GM23338 (cell line): Measurements from ENCODE around the gene MEMO1. TPM values are rescaled to one million over a fixed set of nuclear protein-coding genes. Genes with fewer than 3 reads are reported as not detected.

Source experiments
- ATAC-seq: fragments of 200-7000 bp; cut with Tn5 transposase; 3 replicates; pipeline ENCODE4 v1.9.1; 2020
- DNase-seq: peaks from one replicate; pipeline ENCODE4 v3.0.0-alpha.2; 2015; ENCODE audit warnings: low spot score
- H2AFZ ChIP-seq: fragments of 200-600 bp; sonication (generic); 2 replicates; pipeline ENCODE4 v1.8.0; 2016; ENCODE audit warnings: antibody characterized with exemption, mild to moderate bottlenecking, moderate library complexity
- H3F3A ChIP-seq: fragments of 200-600 bp; sonication (generic); replicated peaks from 2 replicates; pipeline ENCODE4 v1.8.0; 2017; ENCODE audit warnings: antibody characterized with exemption, mixed run types, low read depth
- H3K27ac ChIP-seq: fragments of 200-600 bp; sonication (generic); 2 replicates; pipeline ENCODE4 v1.6.1; 2016; ENCODE audit warnings: low read depth
- H3K27me3 ChIP-seq: fragments of 200-600 bp; sonication (generic); 2 replicates; pipeline ENCODE4 v1.8.0; 2016; ENCODE audit warnings: mild to moderate bottlenecking, mixed run types, moderate library complexity; ENCODE audit not compliant: insufficient read depth
- H3K36me3 ChIP-seq: fragments of 200-600 bp; sonication (generic); 2 replicates; pipeline ENCODE4 v1.8.0; 2016; ENCODE audit warnings: mild to moderate bottlenecking; ENCODE audit not compliant: insufficient read depth
- H3K4me1 ChIP-seq: fragments of 200-600 bp; sonication (generic); 2 replicates; pipeline ENCODE4 v1.8.0; 2016; ENCODE audit warnings: mild to moderate bottlenecking, moderate library complexity; ENCODE audit not compliant: insufficient read depth
- H3K4me2 ChIP-seq: fragments of 200-600 bp; sonication (generic); 2 replicates; pipeline ENCODE4 v1.7.1; 2017; ENCODE audit warnings: mixed run types
- H3K4me3 ChIP-seq: fragments of 200-600 bp; sonication (generic); 2 replicates; pipeline ENCODE4 v1.6.1; 2016; ENCODE audit warnings: mixed run types
- H3K79me2 ChIP-seq: fragments of 200-600 bp; sonication (generic); replicated peaks from 2 replicates; pipeline ENCODE4 v1.8.0; 2017; ENCODE audit warnings: mild to moderate bottlenecking; ENCODE audit not compliant: insufficient read depth
- H3K9me2 ChIP-seq: fragments of 200-600 bp; sonication (generic); 2 replicates; pipeline ENCODE4 v1.8.0; 2017; ENCODE audit not compliant: insufficient read depth
- H4K20me1 ChIP-seq: fragments of 200-600 bp; sonication (generic); replicated peaks from 2 replicates; pipeline ENCODE4 v1.8.0; 2017; ENCODE audit warnings: mild to moderate bottlenecking; ENCODE audit not compliant: insufficient read depth
- H3K27ac Mint-ChIP-seq: 2 replicates; pipeline ENCODE4 v1.8.0; 2020; ENCODE audit warnings: inconsistent platforms, mild to moderate bottlenecking, moderate library complexity, mixed read lengths
- H3K27me3 Mint-ChIP-seq: 3 replicates; pipeline ENCODE4 v1.8.0; 2022; ENCODE audit warnings: low read depth, mild to moderate bottlenecking, moderate library complexity, mixed read lengths, inconsistent platforms; ENCODE audit not compliant: insufficient read depth, poor library complexity
- H3K36me3 Mint-ChIP-seq: 3 replicates; pipeline ENCODE4 v1.8.0; 2021; ENCODE audit warnings: low read depth, mild to moderate bottlenecking, inconsistent platforms, moderate library complexity, mixed read lengths
- H3K4me1 Mint-ChIP-seq: 3 replicates; pipeline ENCODE4 v1.8.0; 2020; ENCODE audit warnings: mild to moderate bottlenecking, inconsistent platforms, mixed read lengths
- H3K4me3 Mint-ChIP-seq: 3 replicates; pipeline ENCODE4 v1.8.0; 2021; ENCODE audit warnings: moderate library complexity, mild to moderate bottlenecking, inconsistent platforms, mixed read lengths
- H3K9me3 Mint-ChIP-seq: 3 replicates; pipeline ENCODE4 v1.8.0; 2020; ENCODE audit warnings: moderate library complexity, mild to moderate bottlenecking, inconsistent platforms, mixed read lengths
- CREB1 ChIP-seq: fragments of 250-450 bp; sonication (Bioruptor Pico); IDR thresholded peaks from 2 replicates; pipeline ENCODE4 v1.5.0; 2020; ENCODE audit warnings: low read depth, mild to moderate bottlenecking, moderate library complexity
- EZH2phosphoT487 ChIP-seq: fragments of 200-600 bp; sonication (generic); IDR thresholded peaks from one replicate; pipeline ENCODE4 v1.8.1; 2018; ENCODE audit warnings: antibody characterized with exemption; ENCODE audit not compliant: unreplicated experiment
- JUNB ChIP-seq: IDR thresholded peaks from one replicate; pipeline ENCODE4 v1.6.1; 2016; ENCODE audit warnings: antibody characterized with exemption; ENCODE audit not compliant: unreplicated experiment
- STAT1 ChIP-seq: IDR thresholded peaks from one replicate; pipeline ENCODE4 v1.6.1; 2016; ENCODE audit warnings: antibody characterized with exemption; ENCODE audit not compliant: unreplicated experiment
- ZNF114 ChIP-seq: fragments of 250-450 bp; sonication (Bioruptor Pico); IDR thresholded peaks from 2 replicates; pipeline ENCODE4 v1.5.0; 2020; ENCODE audit warnings: mild to moderate bottlenecking, moderate library complexity
- ZNF462 ChIP-seq: fragments of 250-450 bp; sonication (Bioruptor Pico); IDR thresholded peaks from 2 replicates; pipeline ENCODE4 v1.5.0; 2020; ENCODE audit warnings: mild to moderate bottlenecking, moderate library complexity
- polyA plus RNA-seq: library from polyadenylated mRNA; unstranded; fragments of >200 nt; fragmentation: Nextera tagmentation; extraction: Ambion mirVana; gene quantifications from 2 replicates; pipeline ENCODE4 v1.2.1, GENCODE V29; 2016
- total RNA-seq: library from RNA; depleted of rRNA; stranded (reverse); fragments of >200 nt; shearing (Covaris generic); gene quantifications from 2 replicates; pipeline ENCODE4 v1.2.3, GENCODE V29; 2014

The MEMO1 gene
- total and polyA plus RNA-seq, 2 experiments from 2014 or later: 39.1 to 67.0 TPM

- TF ChIP-seq ZNF462 (CRISPR knock-in tag): no peak
- TF ChIP-seq CREB1 (CRISPR knock-in tag): no peak
- TF ChIP-seq JUNB: no peak
- no peak for TF ChIP-seq EZH2phosphoT487
Measured at GRCh38 chr2:32005371-32005976, 5.3 kb downstream of the MEMO1 start (continued).

GRCh38 chr2:32003791-32004190 is 7.0 kb downstream of the MEMO1 start:
- DNase-seq: no peak
- Mint-ChIP-seq H3K4me1 (peaks cover 27% of the 10 kb centered on the region), H3K27ac (no peak overlapping the region), H3K27me3 (peaks cover 2% of the 10 kb centered on the region), H3K36me3 (no peaks in the 10 kb centered on the region; the same call in 2 of the 3 replicates), H3K9me3 (no peaks in the 10 kb centered on the region), H3K4me3 (no peak overlapping the region)
- Histone ChIP-seq H3K27ac (no peak overlapping the region), H3K36me3 (no peaks in the 10 kb centered on the region), H4K20me1 (peaks cover 32% of the 10 kb centered on the region), H3K4me2 (no peak overlapping the region), H3F3A (no peaks in the 10 kb centered on the region), H3K4me1 (peaks cover 4% of the 10 kb centered on the region), H3K9me2 (no peaks in the 10 kb centered on the region), H3K4me3 (no peak overlapping the region), H3K79me2 (peaks cover 98% of the 10 kb centered on the region), H3K27me3 (no peaks in the 10 kb centered on the region), H2AFZ (no peak overlapping the region)
- ATAC-seq: no peak
- TF ChIP-seq ZNF114 (CRISPR knock-in tag) (no peak), STAT1 (no peak), ZNF462 (CRISPR knock-in tag) (no peak)
